Hepatocyte (in vitro differentiated cells): ENCODE data around the gene MSANTD2.

Source experiments
- EZH2 ChIP-seq: fragments of 200-600 bp; sonication (generic); IDR thresholded peaks from 2 replicates; pipeline ENCODE4 v1.6.1; 2016; ENCODE audit warnings: antibody characterized with exemption, mild to moderate bottlenecking, borderline replicate concordance
- TF ChIP-seq, protein P1 (sequence below): fragments of 200-600 bp; sonication (generic); IDR thresholded peaks from 2 replicates; pipeline ENCODE4 v1.5.1; 2016; ENCODE audit warnings: antibody characterized with exemption, mild to moderate bottlenecking; ENCODE audit not compliant: poor library complexity

DNA sequence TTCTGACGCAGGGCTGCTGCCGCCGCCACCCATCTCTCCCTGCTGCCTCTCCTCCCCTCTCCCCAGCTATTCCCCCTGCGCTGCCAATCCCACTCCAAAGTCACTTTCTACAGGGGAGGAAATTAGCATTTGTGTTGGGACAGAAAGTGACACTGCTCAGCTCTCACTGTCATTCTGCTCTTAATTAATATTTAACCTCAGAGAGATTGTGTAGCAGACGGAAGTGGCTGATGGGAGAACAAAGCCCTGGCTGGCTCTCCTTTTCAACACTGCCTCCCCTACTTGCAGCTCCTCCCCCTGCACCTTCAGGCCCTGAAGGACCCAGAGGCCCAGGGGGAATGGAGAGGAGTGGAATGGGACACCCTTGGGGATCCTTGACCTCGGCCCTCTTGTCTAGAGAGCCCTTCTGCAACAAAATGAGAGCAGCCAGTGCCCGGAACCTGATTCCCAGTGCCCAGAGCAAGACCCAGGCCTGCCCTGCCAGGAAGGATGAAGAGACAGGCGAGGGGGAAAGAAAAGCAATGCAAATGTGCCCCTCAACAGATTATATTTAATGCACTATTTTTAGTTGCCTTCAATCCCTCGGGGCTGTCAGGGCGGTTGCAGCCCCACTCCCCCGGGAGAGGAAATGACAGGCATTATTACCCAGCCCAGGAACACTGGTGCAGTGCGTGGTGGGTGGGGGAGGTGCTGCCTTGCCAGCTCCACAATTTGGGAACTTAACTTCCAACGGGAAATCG lies 75.1 kb downstream of the MSANTD2 start:
- TF ChIP-seq, protein P1, sequence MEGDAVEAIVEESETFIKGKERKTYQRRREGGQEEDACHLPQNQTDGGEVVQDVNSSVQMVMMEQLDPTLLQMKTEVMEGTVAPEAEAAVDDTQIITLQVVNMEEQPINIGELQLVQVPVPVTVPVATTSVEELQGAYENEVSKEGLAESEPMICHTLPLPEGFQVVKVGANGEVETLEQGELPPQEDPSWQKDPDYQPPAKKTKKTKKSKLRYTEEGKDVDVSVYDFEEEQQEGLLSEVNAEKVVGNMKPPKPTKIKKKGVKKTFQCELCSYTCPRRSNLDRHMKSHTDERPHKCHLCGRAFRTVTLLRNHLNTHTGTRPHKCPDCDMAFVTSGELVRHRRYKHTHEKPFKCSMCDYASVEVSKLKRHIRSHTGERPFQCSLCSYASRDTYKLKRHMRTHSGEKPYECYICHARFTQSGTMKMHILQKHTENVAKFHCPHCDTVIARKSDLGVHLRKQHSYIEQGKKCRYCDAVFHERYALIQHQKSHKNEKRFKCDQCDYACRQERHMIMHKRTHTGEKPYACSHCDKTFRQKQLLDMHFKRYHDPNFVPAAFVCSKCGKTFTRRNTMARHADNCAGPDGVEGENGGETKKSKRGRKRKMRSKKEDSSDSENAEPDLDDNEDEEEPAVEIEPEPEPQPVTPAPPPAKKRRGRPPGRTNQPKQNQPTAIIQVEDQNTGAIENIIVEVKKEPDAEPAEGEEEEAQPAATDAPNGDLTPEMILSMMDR: no peak
- TF ChIP-seq EZH2: no peak
